Hepatocyte (in vitro differentiated cells): Measurements from ENCODE around the gene ZMIZ1. TPM values are rescaled to one million over a fixed set of nuclear protein-coding genes. Genes with fewer than 3 reads are reported as not detected.
A peak's percentile ranks its signal among the peaks of the same experiment; 100 is the strongest.

Experiments used
- DNase-seq: peaks from one replicate; pipeline ENCODE4 v3.0.0-alpha.2; 2016; ENCODE audit warnings: low spot score
- H2AFZ ChIP-seq: fragments of 200-600 bp; sonication (generic); 2 replicates; pipeline ENCODE4 v1.6.0; 2016; ENCODE audit warnings: antibody characterized with exemption, mild to moderate bottlenecking
- H3K27ac ChIP-seq: fragments of 200-600 bp; sonication (generic); 2 replicates; pipeline ENCODE4 v1.5.1; 2016; ENCODE audit warnings: mild to moderate bottlenecking
- H3K27me3 ChIP-seq: fragments of 200-600 bp; sonication (generic); 2 replicates; pipeline ENCODE4 v1.6.1; 2016
- H3K36me3 ChIP-seq: fragments of 200-600 bp; sonication (generic); replicated peaks from 2 replicates; pipeline ENCODE4 v1.5.1; 2016; ENCODE audit warnings: low read depth; ENCODE audit not compliant: insufficient read depth
- H3K4me1 ChIP-seq: fragments of 200-600 bp; sonication (generic); 2 replicates; pipeline ENCODE4 v1.5.1; 2016; ENCODE audit warnings: mild to moderate bottlenecking, moderate library complexity; ENCODE audit not compliant: insufficient read depth
- H3K4me2 ChIP-seq: fragments of 200-600 bp; sonication (generic); 2 replicates; pipeline ENCODE4 v1.6.0; 2016
- H3K4me3 ChIP-seq: fragments of 200-600 bp; sonication (generic); 2 replicates; pipeline ENCODE4 v1.5.1; 2016; ENCODE audit warnings: mild to moderate bottlenecking
- H3K79me2 ChIP-seq: fragments of 200-600 bp; sonication (generic); 2 replicates; pipeline ENCODE4 v1.6.0; 2017; ENCODE audit warnings: mild to moderate bottlenecking
- H3K9me2 ChIP-seq: fragments of 200-600 bp; sonication (generic); replicated peaks from 2 replicates; pipeline ENCODE4 v1.6.0; 2017; ENCODE audit warnings: mild to moderate bottlenecking; ENCODE audit not compliant: insufficient read depth
- H3K9me3 ChIP-seq: fragments of 200-600 bp; sonication (generic); 2 replicates; pipeline ENCODE4 v1.5.1; 2016; ENCODE audit warnings: low read depth, mild to moderate bottlenecking
- H4K20me1 ChIP-seq: fragments of 200-600 bp; sonication (generic); 2 replicates; pipeline ENCODE4 v1.6.0; 2016; ENCODE audit warnings: mild to moderate bottlenecking; ENCODE audit not compliant: insufficient read depth, poor library complexity, severe bottlenecking
- EZH2 ChIP-seq: fragments of 200-600 bp; sonication (generic); IDR thresholded peaks from 2 replicates; pipeline ENCODE4 v1.6.1; 2016; ENCODE audit warnings: antibody characterized with exemption, mild to moderate bottlenecking, borderline replicate concordance
- EZH2phosphoT487 ChIP-seq: fragments of 200-600 bp; sonication (generic); IDR thresholded peaks from one replicate; pipeline ENCODE4 v1.6.1; 2018; ENCODE audit warnings: antibody characterized with exemption, mild to moderate bottlenecking, low read depth, moderate library complexity; ENCODE audit not compliant: unreplicated experiment, severe bottlenecking
- WGBS: methylation state at CpG from one replicate; pipeline ENCODE4 v1.1.6; 2016; ENCODE audit warnings: low lambda C conversion rate; ENCODE audit errors: missing lambda C conversion rate; 5-methylcytosine and 5-hydroxymethylcytosine counted together
- polyA plus RNA-seq: library from polyadenylated mRNA; unstranded; fragments of >200 nt; fragmentation: Nextera tagmentation; extraction: Ambion mirVana; gene quantifications from 2 replicates; pipeline ENCODE4 v1.2.1, GENCODE V29; 2016
- total RNA-seq: library from RNA; depleted of rRNA; stranded (reverse); fragments of >200 nt; gene quantifications from 2 replicates; pipeline ENCODE4 v1.2.3, GENCODE V29; 2014
- TF ChIP-seq, protein P1 (sequence below): fragments of 200-600 bp; sonication (generic); IDR thresholded peaks from 2 replicates; pipeline ENCODE4 v1.5.1; 2016; ENCODE audit warnings: antibody characterized with exemption, mild to moderate bottlenecking; ENCODE audit not compliant: poor library complexity

ZMIZ1 gene
- total and polyA plus RNA-seq, 2 experiments from 2014 or later, result 30.9 to 32.4 TPM

DNA sequence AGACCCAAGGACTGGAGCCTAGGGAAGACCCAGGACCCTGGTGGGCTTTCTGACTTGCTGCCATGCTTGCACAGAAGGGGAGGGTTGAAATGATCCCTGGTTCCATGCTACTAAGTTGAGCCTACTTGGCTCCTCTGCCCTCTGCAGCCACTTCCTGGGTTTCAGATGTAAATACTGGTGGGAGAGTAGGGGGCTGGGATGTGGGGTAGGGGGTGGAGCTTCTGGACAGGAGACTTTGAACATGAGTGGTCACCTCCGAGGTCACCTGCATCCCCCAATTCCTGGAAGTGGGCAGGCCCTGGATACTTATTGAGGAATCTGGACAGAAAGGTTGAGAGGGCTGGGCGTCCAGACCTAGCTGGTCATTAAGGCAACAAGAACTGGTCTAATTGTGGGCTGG is 2.9 kb upstream of the ZMIZ1 start:
- WGBS, result 52% methylated on average over 2 of the region's 2 CpGs
- H3K79me2 ChIP-seq, result peaks cover 21% of the 10 kb centered on the region
- peaks cover 8% of the 10 kb centered on the region for H4K20me1 ChIP-seq
- peaks cover 19% of the 10 kb centered on the region for H3K4me1 ChIP-seq
- H3K36me3 ChIP-seq, result no peaks in the 10 kb centered on the region
- H3K27ac ChIP-seq, result no peak overlapping the region
- no peaks in the 10 kb centered on the region for H3K27me3 ChIP-seq
- H3K4me3 ChIP-seq, result no peak overlapping the region
- no peaks in the 10 kb centered on the region for H3K9me3 ChIP-seq
- no peaks in the 10 kb centered on the region for H3K9me2 ChIP-seq
- H3K4me2 ChIP-seq, result peak overlapping the region; percentile 88
- DNase-seq, result no peak
- no peak for TF ChIP-seq EZH2
- TF ChIP-seq, protein P1, sequence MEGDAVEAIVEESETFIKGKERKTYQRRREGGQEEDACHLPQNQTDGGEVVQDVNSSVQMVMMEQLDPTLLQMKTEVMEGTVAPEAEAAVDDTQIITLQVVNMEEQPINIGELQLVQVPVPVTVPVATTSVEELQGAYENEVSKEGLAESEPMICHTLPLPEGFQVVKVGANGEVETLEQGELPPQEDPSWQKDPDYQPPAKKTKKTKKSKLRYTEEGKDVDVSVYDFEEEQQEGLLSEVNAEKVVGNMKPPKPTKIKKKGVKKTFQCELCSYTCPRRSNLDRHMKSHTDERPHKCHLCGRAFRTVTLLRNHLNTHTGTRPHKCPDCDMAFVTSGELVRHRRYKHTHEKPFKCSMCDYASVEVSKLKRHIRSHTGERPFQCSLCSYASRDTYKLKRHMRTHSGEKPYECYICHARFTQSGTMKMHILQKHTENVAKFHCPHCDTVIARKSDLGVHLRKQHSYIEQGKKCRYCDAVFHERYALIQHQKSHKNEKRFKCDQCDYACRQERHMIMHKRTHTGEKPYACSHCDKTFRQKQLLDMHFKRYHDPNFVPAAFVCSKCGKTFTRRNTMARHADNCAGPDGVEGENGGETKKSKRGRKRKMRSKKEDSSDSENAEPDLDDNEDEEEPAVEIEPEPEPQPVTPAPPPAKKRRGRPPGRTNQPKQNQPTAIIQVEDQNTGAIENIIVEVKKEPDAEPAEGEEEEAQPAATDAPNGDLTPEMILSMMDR, result no peak
- no peak for TF ChIP-seq EZH2phosphoT487
- H2AFZ ChIP-seq, result no peak overlapping the region

DNA sequence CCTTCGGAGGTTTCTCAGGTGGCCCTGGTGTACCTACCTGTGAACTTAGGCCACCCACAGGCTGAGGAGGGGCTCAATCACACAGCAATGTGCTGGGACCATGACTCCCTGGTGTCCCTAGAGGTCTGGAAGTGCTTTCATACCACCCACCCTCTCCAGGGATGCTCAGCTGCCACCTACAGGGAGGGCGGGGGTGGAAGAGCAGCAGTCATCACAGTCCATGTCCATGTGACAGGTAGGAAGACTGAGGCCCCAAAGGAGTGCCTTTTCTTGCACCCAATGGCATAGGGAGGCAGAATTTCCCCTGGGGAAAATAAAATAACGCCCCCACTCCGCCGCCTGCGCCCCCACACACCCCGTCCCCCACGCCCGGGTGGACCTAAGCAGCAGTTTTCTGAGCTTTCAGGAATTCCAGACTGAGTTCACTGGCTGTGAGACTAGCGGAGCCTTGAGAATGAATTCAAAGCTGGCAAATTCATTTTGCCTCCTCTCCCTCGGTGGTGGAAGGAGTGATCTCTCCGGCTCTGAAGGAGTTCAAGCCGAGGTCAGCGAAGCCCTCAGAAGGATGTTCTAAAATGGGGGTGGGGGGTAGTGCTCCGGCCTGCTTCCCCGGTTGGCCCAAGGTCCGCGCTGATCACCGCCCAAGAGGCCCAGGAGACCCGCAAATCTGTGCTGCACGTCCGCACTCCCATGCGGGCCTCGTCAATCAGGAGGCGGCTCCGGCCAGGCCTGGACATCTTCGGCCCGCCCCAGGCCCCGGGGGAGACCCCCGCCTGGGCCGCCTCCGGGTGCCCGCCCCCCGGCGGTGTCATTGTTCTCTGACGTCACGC is 2.1 kb upstream of the ZMIZ1 start:
- Histone ChIP-seq H3K4me3 (peak overlapping the region; percentile 39), H3K27me3 (no peaks in the 10 kb centered on the region), H3K79me2 (peaks cover 28% of the 10 kb centered on the region), H3K9me3 (no peaks in the 10 kb centered on the region), H3K27ac (peak overlapping the region; percentile 98), H2AFZ (peak overlapping the region; percentile 53), H3K4me2 (peak overlapping the region; percentile 88), H3K4me1 (peaks cover 20% of the 10 kb centered on the region), H4K20me1 (peaks cover 14% of the 10 kb centered on the region), H3K36me3 (no peaks in the 10 kb centered on the region), H3K9me2 (no peaks in the 10 kb centered on the region)
- 4% methylated on average over 15 of the region's 37 CpGs for WGBS
- TF ChIP-seq, protein P1, result peak; percentile 47
- TF ChIP-seq EZH2phosphoT487 (no peak), EZH2 (no peak)
- DNase-seq, result peak; percentile 73

DNA sequence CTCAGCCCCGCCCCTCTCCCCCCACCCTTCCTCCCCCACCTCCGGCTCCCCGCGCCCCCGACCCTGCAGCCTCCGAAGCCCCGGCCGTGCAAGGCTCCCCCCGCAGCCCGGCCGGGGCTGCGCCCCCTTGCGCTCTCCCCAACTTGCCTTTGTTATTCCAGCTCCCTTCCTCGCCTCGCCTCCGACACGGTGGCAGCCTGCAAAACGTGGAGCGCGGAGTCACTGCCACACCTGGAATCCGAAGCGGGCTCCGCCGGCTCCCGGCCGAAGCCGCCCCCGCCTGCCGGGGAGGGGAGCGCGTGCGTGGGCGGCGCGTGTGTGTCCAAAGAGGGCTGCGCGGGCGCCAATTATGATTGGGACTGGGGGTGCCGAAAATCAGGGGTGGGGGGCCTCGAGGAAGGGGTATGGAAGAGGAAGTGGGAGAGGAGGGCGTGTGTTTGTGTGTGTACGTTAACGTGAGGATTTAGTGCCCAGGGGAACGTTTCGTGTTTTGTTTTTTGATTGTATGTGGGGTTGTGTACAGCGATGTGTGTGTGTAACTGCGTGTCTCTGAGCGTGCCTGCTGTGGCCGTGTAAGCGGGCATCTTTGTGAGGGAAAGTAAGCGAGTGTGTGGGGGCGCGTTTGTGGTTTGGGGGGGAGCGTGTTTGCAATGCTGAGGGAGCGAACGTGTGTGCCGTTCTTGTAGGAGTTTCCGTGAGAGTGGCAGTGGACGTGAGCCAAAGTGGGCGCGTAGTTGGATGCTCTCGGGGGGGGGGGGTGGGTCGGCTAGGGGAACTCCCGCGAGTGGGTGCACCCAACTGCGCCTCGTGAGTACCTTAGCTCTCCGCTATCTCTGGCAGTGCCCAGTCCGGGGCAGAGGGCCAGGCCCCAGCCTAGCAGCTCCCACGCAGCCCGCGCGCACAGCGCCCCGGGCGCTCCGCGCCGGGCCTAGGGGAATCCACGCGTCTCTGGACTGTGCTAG is 1.2 kb upstream of the ZMIZ1 start:
- Histone ChIP-seq H3K4me1 (peaks cover 26% of the 10 kb centered on the region), H4K20me1 (peaks cover 23% of the 10 kb centered on the region), H3K36me3 (no peaks in the 10 kb centered on the region), H3K9me3 (no peaks in the 10 kb centered on the region), H3K4me3 (peak overlapping the region; percentile 39), H3K79me2 (peaks cover 37% of the 10 kb centered on the region), H3K27ac (peak overlapping the region; percentile 98), H2AFZ (peak overlapping the region; percentile 74), H3K9me2 (no peaks in the 10 kb centered on the region), H3K27me3 (no peaks in the 10 kb centered on the region), H3K4me2 (peak overlapping the region; percentile 88)
- peak; percentile 95 for DNase-seq
- WGBS, result 1% methylated on average over 60 of the region's 81 CpGs
- no peak for TF ChIP-seq EZH2
- TF ChIP-seq, protein P1, result peak; percentile 46
